GM19193 (cell line): Measurements from ENCODE around the gene DZIP3.

Source experiments
- POLR2A ChIP-seq: IDR thresholded peaks from 4 replicates; pipeline ENCODE4 v1.6.1; 2011; ENCODE audit not compliant: insufficient read depth, insufficient read length; ENCODE audit errors: extremely low read depth

The DZIP3 gene

GRCh38 chr3:108642526-108642925 is 53.0 kb downstream of the DZIP3 start:
- no peak for TF ChIP-seq POLR2A

DNA sequence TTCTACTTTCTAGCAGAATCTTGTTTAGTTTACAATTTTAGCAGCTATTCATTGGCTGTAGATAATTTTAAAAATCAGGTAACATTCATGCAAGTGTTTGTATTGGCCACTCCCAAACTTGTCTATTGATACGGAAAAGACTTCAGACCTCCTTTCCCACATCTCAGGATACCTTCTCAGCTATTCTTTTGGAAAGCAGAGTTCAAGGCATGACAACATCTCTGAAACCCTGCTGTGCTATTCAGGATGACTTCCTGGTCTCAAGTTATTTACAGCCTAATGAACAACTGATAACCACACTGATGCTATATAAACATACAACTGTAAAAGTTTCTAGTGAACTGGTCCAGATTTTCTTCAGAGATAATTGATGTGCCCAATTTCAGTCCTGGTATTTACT is 55.8 kb downstream of the DZIP3 start:
- no peak for TF ChIP-seq POLR2A

DNA sequence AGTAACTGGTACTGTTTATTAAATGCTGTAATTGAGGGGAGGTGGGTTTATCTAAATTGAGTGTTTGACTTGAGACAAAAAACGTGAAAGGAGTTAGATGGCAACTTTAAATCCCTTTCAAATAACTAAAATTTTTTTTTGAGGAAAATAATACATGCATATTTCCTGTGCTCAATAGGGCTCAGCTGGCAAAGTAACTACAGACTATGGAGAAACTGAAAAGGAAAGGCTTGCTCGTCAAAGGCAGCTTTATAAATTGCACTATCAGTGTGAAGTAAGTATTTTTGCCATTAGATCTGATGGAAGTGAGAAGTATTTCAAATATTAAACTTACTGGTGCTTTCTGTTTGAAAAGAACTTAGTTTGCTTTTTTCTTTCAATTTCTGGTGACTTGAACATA is 72.2 kb downstream of the DZIP3 start:
- TF ChIP-seq POLR2A, result no peak

DNA sequence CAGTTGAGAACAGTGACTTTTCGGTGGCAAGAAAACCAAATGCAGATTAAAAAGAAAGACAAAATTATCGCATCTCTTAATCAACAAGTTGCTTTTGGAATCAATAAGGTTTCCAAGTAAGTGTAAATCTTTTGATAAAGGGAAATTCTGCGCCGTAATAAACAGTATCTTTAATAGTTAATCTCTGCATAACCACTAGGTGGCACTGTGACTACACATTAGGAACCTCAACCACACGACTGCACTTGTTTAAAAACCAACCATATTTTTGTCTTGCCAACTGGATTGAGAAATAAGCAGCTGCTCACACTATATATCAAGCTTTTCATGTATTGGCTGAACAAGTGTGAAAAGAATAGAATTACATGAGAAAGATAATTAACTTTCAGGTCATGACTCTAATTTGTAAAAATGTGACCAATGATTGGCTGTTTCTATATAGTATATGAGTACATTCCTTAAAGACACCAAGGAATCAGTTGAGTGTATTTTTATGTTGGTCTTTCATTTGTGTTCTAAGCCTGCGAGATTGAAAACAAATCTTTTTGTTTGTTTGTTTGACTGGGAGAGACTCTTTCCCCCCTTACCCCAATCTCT is 72.7 kb downstream of the DZIP3 start:
- TF ChIP-seq POLR2A, result no peak

DNA sequence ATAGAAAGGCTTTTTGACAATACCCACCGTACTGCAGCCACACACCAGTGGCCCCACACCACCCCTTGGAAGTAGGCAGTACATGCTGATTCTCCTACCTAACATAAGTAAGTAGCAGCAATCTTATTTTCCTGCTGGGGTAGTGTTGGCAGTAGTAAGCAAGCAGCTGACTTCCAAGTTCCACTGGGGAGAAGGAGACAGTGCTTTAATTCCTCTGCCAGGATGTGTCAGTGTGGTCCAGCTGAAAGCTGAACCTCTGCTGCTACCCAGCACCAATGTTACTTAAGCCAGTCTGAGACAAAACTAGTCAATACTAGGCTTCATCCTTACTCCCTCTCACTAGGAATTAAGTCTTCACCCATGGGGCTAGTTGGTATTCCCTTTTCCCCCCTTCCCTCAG is 74.7 kb downstream of the DZIP3 start:
- no peak for TF ChIP-seq POLR2A

- TF ChIP-seq POLR2A, result no peak
Measured at GRCh38 chr3:108667312-108667711, 77.8 kb downstream of the DZIP3 start.

DNA sequence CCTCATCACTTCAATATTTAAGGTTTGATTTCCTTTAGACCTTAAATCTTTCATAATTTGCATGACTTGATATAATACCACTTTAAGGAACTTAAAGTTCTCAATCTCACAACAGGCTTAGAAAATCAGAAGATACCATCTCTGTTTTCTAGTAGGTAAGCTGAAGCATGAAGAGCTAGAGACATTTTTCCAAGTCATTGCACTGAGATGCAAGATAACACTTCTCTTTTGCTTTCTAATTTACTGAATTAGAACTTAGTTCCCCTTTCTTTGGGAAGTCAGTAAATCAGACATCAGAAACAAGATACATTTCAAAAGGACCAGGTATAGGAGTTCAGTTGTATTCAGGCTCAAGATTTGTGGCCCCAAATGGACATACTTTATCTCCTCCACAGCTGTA is 79.7 kb downstream of the DZIP3 start:
- no peak for TF ChIP-seq POLR2A

DNA sequence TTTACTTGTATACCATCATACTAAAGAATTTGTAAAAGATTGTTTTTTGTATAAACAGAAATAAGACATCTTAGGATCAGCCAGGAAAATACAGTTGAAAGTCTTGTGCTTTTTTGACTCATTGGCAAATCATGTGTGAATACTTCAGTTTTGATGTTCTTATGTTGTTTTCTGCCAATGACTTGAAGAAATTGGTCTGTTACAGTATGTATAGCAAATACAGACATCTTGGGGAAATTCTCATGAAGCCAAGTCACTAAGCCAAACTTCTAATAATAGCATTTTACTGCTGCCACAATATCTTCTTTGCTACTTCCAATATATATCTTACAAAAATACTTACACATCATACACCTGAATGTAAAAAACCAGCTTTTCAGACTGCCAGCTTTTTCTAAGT is 83.2 kb downstream of the DZIP3 start:
- no peak for TF ChIP-seq POLR2A

- no peak for TF ChIP-seq POLR2A
Measured at GRCh38 chr3:108673988-108674661, 84.6 kb downstream of the DZIP3 start.

DNA sequence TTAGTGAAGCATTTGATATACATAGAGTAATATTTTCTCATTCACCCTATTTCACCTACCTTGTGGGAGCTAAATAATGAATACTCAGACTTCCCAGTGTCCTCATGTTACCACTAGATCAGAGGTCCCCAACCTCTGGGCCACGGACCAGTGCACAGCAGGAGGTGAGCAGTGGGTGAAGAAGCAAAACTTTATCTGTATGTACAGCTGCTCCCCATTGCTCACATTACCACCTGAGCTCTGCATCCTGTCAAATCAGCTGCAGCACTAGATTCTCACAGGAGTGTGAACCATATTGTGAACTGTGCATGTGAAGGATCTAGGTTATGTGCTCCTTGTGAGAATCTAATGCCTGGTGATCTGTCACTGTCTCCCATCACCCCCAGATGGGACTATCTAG is 88.3 kb downstream of the DZIP3 start:
- TF ChIP-seq POLR2A, result no peak

DNA sequence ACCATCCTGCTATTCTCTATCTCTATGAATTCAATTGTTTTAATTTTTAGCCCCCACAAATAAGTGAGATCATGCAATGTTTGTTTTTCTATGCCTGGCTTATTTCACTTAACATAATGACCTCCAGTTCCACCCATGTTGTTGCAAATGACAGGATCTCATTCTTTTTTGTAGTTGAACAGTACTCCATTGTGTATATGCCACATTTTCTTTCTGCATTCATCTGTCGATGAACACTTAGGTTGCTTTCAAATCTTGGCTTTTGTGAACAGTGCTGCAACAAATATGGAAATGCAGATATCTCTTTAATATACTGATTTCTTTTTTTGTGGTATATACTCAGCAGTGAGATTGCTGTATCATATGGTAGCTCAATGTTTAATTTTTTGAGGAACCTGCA is 108.9 kb downstream of the DZIP3 start:
- no peak for TF ChIP-seq POLR2A

GRCh38 chr3:108705045-108705444 is 115.5 kb downstream of the DZIP3 start:
- no peak for TF ChIP-seq POLR2A

DNA sequence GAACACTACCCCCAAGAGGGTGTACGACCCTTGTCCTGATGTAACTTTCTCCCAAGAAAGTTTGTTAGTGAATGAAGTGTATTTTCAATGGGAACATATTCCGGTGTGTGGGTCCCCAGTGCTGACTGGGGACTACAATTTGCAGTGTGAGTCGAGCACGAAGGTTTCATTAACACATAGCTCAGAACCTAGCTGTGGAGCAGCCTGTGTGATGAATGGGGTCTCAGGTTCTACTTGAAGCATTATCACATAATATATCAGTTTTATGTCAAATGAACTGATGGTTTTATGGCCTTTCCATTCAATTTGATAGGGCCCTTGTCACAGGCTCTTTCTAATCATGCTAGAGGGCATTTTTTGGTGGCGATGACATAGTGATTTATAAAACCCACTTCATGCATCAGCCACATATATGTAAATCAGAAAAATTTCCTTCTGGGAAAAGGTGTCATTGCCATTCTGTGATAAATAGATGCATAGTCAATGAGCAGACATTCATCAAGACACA is 123.5 kb downstream of the DZIP3 start:
- TF ChIP-seq POLR2A, result no peak

DNA sequence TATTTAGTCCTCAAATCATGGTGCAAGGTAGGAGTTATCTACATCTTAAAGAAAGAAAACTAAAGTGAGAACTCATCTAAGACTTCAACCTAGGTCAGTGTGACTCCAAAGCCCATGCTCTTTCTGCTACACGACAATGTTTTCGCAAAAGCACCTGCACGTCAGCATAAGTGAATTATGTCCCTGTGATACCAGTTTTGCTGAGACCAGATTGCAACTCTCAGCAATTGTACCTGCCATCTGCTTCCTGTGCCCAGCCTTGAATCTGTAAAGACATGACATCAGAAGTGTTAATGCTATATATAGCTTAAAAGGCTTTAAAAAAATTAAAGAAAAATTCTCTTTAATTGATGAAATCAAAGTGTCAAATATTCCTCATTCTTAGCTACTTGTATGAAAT is 124.3 kb downstream of the DZIP3 start:
- no peak for TF ChIP-seq POLR2A

GRCh38 chr3:108718454-108718853 is 128.9 kb downstream of the DZIP3 start:
- TF ChIP-seq POLR2A, result no peak

DNA sequence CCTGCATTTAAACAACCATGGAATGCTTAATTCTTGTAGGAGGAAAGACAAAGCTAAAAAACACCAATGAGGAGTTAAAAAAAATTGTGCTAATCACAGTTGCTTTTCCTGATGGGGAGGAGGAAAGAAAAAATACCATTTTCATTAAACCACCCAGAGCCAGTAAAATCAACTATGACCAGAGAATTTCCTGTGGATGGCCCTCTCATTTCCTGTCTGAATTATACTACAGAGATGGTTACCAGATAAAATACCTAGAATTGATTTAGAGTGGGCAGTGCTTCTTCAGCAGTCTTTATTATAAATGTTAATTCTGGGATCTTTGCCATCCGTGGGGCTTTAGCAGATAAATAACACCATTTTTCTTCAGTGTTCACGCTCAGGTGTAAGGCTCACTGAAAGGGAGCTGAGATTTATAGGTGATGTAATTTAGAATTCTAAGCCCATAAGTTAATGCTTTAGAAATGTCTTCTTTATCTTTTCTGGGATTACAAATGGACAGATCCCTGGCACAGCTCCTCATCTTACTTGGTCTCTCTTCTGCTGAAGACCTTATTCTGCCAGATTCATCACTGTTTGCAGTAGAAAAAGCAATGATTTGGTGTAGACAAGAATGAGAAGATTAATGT is 129.8 kb downstream of the DZIP3 start:
- no peak for TF ChIP-seq POLR2A

GRCh38 chr3:108722724-108723123 is 133.2 kb downstream of the DZIP3 start:
- no peak for TF ChIP-seq POLR2A

DNA sequence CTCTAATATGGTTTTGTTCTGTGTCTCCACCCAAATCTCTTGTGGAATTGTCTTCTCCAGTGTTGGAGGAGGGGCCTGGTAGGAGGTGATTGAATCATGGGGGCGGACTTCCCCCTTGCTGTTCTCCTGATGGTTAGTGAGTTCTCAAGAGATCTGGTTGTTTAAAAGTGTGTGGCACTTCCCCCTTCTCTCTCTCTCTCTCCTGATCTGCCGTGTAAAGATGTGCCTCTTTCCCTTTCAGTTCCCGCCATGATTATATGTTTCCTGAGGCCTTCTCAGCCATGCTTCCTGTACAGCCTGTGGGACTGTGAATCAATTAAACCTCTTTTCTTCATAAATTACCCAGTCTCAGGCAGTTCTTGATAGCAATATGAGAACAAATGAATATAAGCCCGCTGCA is 134.6 kb downstream of the DZIP3 start:
- no peak for TF ChIP-seq POLR2A
